ENCODE results near the gene OSBPL1A. TPM values are rescaled to one million over a fixed set of nuclear protein-coding genes. Genes with fewer than 3 reads are reported as not detected.

The OSBPL1A gene
- total RNA-seq, 4 donors from 2014 or later, result 10.0 to 30.9 (median 15.1) TPM

DNA sequence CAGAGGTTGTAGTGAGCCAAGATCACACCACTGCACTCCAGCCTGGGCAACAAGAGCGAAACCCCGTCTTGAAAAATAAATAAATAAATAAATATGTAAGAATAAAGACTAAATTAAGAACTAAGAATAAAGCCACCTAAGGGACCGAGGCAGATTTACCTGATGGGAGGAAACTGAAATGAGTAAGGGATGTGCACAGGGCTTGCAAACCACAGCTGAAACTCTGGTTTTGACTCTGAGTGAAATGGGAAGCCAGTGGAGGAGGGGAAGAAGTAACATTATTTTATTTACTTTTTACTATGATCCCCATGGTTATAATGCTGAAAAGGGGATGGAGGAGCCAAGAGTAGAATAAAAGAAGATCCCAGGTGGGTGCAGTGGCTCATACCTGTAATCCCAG lies 151.5 kb downstream of the OSBPL1A start:
- Histone ChIP-seq H3K27me3 (no peaks in the 10 kb centered on the region), H3K36me3 (no peaks in the 10 kb centered on the region), H3K9me3 (no peaks in the 10 kb centered on the region), H3K4me1 (no peaks in the 10 kb centered on the region), H3K27ac (no peak overlapping the region), H3K4me3 (no peak overlapping the region)
- no peak for DNase-seq
- intact Hi-C loops (cut with DNase I), result no loop called here
- TF ChIP-seq, protein P1, sequence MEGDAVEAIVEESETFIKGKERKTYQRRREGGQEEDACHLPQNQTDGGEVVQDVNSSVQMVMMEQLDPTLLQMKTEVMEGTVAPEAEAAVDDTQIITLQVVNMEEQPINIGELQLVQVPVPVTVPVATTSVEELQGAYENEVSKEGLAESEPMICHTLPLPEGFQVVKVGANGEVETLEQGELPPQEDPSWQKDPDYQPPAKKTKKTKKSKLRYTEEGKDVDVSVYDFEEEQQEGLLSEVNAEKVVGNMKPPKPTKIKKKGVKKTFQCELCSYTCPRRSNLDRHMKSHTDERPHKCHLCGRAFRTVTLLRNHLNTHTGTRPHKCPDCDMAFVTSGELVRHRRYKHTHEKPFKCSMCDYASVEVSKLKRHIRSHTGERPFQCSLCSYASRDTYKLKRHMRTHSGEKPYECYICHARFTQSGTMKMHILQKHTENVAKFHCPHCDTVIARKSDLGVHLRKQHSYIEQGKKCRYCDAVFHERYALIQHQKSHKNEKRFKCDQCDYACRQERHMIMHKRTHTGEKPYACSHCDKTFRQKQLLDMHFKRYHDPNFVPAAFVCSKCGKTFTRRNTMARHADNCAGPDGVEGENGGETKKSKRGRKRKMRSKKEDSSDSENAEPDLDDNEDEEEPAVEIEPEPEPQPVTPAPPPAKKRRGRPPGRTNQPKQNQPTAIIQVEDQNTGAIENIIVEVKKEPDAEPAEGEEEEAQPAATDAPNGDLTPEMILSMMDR (IDR thresholded peaks at IDR 0.05), result no peak
- 86 to 98% methylated on average over 3 of the region's 3 CpGs for WGBS, 2 donors

DNA sequence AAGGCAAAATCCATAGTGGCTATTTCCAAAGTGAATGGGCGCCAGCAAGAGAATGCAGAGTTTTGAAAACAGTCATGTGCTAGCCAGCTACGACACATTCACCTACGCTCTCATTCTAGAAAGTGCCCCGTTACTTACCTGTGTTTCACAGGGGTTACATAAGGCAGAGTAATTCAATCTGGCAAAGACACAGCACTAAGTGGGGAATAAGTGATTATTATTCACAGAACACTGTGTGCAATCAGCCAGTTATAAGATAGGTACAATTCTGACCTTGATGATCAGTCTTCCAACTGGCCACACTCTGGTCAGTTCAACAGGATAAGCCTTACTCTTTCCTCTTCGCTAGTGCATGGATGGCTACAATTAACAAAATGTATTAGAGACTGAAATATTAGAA lies 152.9 kb downstream of the OSBPL1A start:
- Histone ChIP-seq H3K4me3 (no peak overlapping the region), H3K27ac (no peak overlapping the region), H3K9me3 (no peaks in the 10 kb centered on the region), H3K27me3 (no peaks in the 10 kb centered on the region), H3K4me1 (no peaks in the 10 kb centered on the region), H3K36me3 (no peaks in the 10 kb centered on the region)
- 93 to 95% methylated on average over 5 of the region's 5 CpGs for WGBS, 2 donors
- intact Hi-C loops (cut with DNase I), result no loop called here
- DNase-seq, result no peak
- TF ChIP-seq, protein P1 (IDR thresholded peaks at IDR 0.05), result no peak
- no peak for TF ChIP-seq POLR2A (IDR thresholded peaks at IDR 0.05)

DNA sequence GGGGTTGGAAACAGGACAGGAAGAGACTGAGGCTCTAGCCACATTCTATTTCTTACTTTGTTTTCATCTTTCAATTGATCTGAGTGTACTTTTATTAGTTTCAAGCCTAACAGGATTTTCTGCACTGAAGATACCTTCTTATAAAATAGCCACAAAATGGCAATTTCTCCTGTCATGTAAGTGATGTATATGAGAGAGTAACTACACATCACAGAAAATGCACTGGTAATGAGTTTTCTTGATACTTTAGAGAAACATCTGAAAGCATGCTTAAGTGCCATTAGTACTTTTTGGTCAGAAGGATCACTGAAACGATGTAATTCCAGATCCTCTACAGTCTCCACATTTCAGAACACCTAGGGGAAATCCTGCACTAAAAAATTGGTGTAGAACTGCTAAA lies 153.9 kb downstream of the OSBPL1A start:
- no peak for DNase-seq
- Histone ChIP-seq H3K4me1 (no peaks in the 10 kb centered on the region), H3K27ac (no peak overlapping the region), H3K27me3 (no peaks in the 10 kb centered on the region), H3K36me3 (peaks cover 0 to 8% (median 0%) of the 10 kb centered on the region in 3 donors), H3K9me3 (no peaks in the 10 kb centered on the region), H3K4me3 (no peak overlapping the region)
- WGBS, 2 donors, result 65 to 72% methylated on average over 1 of the region's 1 CpG
- intact Hi-C loops (cut with DNase I), result no loop called here
- TF ChIP-seq POLR2A (IDR thresholded peaks at IDR 0.05), result no peak
- TF ChIP-seq, protein P1 (IDR thresholded peaks at IDR 0.05), result no peak

DNA sequence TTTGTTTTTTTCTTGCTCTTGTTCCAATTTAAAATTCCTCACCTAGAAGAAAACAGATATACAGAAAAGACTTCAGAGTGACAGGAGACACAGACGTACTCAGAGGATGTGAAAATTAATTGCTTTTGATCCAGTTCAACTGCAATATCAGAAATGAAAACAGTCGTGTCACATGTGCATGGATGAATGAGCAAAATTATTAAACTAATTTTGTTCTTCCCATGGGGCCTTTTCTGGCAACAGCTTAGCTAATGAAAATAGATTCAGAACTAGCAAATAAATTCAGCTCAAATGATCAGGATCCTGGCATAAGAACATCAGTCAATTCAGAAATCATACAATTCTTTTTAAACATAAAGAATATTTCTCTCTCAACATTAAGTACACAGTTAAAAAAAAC lies 158.3 kb downstream of the OSBPL1A start:
- intact Hi-C loops (cut with DNase I), result no loop called here
- Histone ChIP-seq H3K9me3 (no peaks in the 10 kb centered on the region), H3K27ac (no peak overlapping the region), H3K4me3 (no peak overlapping the region), H3K27me3 (no peaks in the 10 kb centered on the region), H3K4me1 (no peaks in the 10 kb centered on the region), H3K36me3 (peaks cover 0 to 48% (median 0%) of the 10 kb centered on the region in 3 donors)
- TF ChIP-seq, protein P1 (IDR thresholded peaks at IDR 0.05), result no peak
- TF ChIP-seq POLR2A (IDR thresholded peaks at IDR 0.05), result no peak
- 72 to 73% methylated on average over 2 of the region's 2 CpGs for WGBS, 2 donors
- DNase-seq, result no peak

DNA sequence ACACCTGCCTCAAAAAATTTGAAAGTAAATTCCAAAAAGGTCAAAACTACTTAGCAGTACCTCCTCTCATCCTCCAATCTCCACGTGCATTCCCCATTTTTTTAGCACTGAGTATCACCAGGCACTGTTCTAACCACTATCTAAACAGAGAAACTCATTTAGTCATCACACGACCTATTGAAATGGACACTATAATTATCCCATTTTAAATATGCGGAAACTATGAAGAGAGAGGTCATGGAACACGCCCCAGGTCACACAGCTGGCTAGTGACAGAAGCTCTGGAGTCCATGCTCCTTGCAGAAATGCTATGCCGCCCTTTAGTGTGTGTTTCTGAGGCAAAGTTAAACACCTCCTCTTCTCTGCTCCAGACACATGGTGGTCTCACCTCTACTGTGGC lies 159.2 kb downstream of the OSBPL1A start:
- Histone ChIP-seq H3K9me3 (no peaks in the 10 kb centered on the region), H3K4me3 (no peak overlapping the region), H3K36me3 (peaks cover 0 to 48% (median 0%) of the 10 kb centered on the region in 3 donors), H3K27me3 (no peaks in the 10 kb centered on the region), H3K27ac (no peak overlapping the region), H3K4me1 (peaks cover 0 to 4% (median 0%) of the 10 kb centered on the region in 3 donors)
- no peak for DNase-seq
- no peak for TF ChIP-seq POLR2A (IDR thresholded peaks at IDR 0.05)
- TF ChIP-seq, protein P1 (IDR thresholded peaks at IDR 0.05), result no peak
- 44 to 57% methylated on average over 5 of the region's 5 CpGs for WGBS, 2 donors
- intact Hi-C loops (cut with DNase I), result no loop called here

All from esophagus squamous epithelium (tissue), 5 donors.